GM12872 (cell line): Measurements from ENCODE around the gene FADS3.

Experiments
- TF ChIP-seq, protein P1 (sequence below): IDR thresholded peaks from 3 replicates; pipeline ENCODE4 v1.5.1; 2011; ENCODE audit warnings: low read depth, mild to moderate bottlenecking, low read length, moderate library complexity; ENCODE audit not compliant: insufficient read depth

FADS3 gene

DNA sequence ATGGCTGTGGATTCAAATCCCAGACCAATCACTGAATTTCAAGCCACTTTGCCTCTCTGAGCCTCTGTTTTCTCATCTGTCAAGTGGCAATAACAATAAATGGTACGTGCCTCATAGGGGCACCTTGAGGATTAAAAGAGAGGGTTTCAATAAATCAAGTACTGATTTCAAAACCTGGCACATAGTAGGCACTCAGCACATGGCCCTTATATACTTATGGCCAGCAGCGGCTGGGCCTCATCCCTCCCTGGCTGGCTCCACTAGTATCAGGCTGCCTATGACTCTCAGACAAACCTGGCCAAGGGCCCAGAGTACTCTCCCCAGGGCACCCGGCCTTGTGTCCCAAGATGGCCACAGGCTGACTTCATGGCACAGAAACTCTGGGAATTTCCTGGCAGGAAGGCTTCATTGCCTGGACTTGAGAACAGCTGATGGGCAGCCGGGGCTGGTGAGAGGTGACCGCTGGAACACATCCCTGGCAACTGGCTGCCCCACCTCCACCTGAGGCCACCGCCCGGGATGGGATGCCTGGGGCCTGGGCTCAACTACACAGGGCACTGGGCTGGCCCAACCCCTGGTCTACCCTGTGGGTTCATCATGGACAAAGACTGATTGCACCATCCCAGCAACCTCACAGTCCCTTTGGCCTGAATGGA lies 3.4 kb downstream of the FADS3 start:
- TF ChIP-seq, protein P1, sequence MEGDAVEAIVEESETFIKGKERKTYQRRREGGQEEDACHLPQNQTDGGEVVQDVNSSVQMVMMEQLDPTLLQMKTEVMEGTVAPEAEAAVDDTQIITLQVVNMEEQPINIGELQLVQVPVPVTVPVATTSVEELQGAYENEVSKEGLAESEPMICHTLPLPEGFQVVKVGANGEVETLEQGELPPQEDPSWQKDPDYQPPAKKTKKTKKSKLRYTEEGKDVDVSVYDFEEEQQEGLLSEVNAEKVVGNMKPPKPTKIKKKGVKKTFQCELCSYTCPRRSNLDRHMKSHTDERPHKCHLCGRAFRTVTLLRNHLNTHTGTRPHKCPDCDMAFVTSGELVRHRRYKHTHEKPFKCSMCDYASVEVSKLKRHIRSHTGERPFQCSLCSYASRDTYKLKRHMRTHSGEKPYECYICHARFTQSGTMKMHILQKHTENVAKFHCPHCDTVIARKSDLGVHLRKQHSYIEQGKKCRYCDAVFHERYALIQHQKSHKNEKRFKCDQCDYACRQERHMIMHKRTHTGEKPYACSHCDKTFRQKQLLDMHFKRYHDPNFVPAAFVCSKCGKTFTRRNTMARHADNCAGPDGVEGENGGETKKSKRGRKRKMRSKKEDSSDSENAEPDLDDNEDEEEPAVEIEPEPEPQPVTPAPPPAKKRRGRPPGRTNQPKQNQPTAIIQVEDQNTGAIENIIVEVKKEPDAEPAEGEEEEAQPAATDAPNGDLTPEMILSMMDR = no peak

DNA sequence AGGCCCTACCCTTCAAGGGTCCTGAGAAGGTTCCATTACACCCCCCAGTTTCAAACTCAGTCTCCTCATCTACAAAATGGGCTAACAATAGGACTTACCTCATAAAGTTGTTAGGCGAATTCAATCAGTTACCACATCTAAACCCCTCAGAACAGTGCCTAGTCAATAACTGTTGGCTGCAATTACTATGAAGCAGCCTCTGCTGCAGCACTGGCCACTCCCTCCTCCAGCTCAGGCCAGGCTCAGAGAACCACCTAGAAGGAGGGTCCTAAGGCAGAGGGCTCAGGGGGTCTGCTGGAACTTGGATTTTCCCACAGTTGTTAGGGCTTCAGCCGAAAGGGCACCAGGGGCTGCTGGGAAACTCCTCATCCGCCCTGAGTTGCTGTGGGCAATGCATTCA lies 4.7 kb downstream of the FADS3 start:
- TF ChIP-seq, protein P1 = no peak

DNA sequence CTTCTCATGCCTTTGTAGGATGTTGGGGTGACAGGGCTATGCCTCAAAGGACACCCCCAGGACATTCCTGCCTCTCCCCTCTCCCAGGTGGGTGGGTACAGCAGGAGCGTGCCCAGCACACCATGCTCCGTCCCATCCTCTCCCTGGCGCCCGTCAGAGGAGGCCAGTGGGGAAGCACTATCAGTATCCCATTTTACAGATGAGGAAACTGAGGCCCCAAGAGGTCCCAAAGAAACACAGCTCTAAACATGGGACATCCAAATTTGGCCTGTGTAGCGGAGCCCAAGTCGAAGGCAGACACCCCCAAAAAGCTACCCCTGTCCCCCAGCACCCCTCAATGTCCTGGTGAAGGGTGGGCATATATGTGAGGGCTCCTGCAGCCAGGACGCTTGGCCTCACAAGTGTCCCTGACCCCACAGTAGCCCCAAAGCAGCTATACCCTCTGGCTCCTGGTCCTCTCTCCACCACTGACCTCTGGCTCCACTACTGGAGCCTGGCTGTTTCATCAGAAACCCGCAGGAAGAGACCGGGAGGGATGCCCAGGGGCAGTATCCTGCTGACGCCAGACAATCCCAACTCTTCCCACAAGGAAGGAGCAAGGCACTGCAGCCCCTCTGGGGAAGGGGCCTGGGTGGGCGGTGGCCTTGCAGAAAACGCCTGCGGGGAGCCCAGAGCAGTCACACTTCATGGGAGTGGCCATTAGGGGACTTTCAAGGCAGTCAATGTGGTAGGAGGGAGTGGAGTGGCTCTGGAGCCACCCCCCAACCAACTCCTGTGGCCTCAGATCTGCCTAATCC lies 5.4 kb downstream of the FADS3 start:
- TF ChIP-seq, protein P1 = no peak

DNA sequence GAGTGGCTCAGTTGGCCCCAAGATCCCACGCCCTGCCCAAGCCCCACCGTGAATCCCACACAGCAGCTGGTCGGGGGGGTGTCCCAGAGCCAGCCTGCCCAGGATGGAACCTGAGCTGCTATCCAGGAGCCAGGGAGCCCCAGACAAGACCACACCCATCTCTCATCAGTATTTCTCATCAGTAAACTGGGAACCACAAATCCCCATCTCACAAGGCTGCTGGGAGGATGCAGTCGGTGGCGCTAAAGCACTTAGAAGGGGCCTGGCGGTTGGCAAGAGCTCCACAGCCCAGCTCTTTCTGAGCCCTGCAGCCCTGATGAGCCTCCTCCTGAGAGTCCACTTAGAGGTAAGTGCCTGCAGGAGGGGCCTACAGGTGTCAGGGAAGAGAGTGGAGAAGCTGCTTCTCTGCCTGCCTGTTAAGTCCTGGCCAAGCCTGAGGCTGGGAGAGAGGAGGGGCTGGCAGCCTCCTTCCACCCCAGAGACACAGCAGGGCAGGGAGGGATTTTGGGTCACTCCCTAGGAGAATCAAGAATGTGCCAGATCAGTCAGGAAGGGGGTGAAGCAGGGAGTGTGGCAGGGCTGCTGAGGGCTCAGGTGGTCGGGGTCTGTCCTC lies 6.1 kb downstream of the FADS3 start:
- TF ChIP-seq, protein P1 = no peak

DNA sequence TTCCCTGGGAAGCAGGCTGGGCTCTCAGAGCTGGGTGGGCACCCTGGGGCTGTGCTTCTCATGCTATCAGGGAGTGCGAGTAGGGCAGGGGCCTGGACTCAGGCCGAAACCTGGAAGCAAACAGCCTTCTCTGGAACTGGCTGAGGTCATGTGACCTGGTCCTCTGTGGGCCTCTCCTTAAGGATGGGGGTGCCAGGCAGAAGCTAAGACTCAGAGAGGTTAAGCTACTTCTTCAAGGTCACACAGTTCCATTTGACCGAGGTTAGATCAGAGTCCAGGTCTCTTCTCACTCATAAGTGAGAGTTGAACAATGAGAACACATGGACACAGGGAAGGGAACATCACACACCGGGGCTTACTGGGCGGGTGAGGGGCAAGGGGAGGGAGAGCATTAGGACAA lies 7.4 kb downstream of the FADS3 start:
- TF ChIP-seq, protein P1 = no peak

DNA sequence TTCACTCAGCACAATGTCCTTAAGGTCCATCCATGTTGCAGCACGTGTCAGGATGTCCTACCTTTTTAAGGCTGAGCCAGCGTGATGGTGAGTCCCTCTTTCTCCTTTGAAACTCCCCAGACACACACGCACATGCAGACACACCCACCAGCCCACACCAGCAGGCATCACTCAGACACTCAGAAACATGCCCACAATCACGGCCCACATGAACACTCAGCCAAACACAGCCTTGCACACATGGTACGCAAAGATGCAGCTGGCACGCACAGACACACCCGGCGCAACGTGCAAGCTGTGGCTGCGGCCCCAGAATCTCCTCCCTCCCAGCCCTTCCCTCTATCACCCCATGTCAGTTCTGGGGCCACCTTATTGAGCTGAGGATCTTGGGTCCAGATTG lies 8.0 kb downstream of the FADS3 start:
- TF ChIP-seq, protein P1 = no peak

DNA sequence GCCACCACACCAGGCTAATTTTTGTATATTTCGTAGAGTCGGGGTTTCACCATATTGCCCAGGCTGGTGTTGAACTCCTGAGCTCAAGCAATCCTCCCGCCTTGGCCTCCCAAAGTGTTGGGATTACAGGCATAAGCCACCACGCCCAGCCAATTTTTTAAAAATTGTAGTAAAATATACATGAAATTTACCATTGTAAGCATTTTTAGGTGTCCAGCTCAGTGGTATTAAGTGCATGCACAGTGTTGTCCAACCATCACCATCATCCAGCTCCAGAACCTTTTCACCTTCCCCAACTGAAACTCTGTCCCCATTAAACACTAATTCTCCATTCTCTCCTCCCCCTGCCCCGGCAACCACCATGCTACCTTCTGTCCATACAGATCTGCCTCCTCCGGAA lies 8.5 kb downstream of the FADS3 start:
- TF ChIP-seq, protein P1 = no peak
